ENCODE data around the gene HIVEP2. TPM values are rescaled to one million over a fixed set of nuclear protein-coding genes. Genes with fewer than 3 reads are reported as not detected.

Gene HIVEP2
- total RNA-seq, 2 experiments from 2014 or later: 48.4 to 48.6 TPM

- ChIA-PET CTCF (no interaction called here), POLR2A (interaction anchor here (0.8 to 1.5 kb wide), 2 partner anchors 22 to 41 kb away, joined by 3 to 4 read pairs; no protein-coding TSS in a partner anchor)
- no peaks in the 10 kb centered on the region for H3K27me3 ChIP-seq (ENCODE audit: control insufficient read depth in 1 of 2, insufficient read depth in 2 of 2, low read length in 2 of 2)
- peaks cover 37% of the 10 kb centered on the region for H3K4me1 ChIP-seq (ENCODE audit: insufficient read depth, low read length)
- ATAC-seq (ENCODE audit: poor library complexity): no peak
- Mint-ChIP-seq H3K4me1 (ENCODE audit: low read depth) (peaks cover 86% of the 10 kb centered on the region), H3K9me3 (no peaks in the 10 kb centered on the region), H3K36me3 (ENCODE audit: low read depth) (peaks cover 53% of the 10 kb centered on the region), H3K27ac (peak overlapping the region; percentile 28), H3K27me3 (no peaks in the 10 kb centered on the region), H3K4me3 (no peak overlapping the region)
- H3K36me3 ChIP-seq (ENCODE audit: insufficient read depth, low read length): peaks cover 6% of the 10 kb centered on the region
- intact Hi-C loops (cut with DNase I, micrococcal nuclease): loop anchor here in 1 of 2 experiments (5.0 kb wide), 1 partner anchor 44 kb away; no protein-coding TSS in a partner anchor
- no peak overlapping the region for H3K4me3 ChIP-seq (ENCODE audit: low read length)
- no peak for DNase-seq
- no peak for TF ChIP-seq CTCF (IDR thresholded peaks at IDR 0.05)
- no peaks in the 10 kb centered on the region for H3K9me3 ChIP-seq (ENCODE audit: control insufficient read depth in 1 of 2, insufficient read depth in 1 of 2, low read length in 2 of 2)
- no peak overlapping the region for H3K27ac ChIP-seq (ENCODE audit: low read depth in 1 of 2, low read length in 2 of 2)
Observed at GRCh38 chr6:142816031-142816430, 128.9 kb downstream of the HIVEP2 start.

GRCh38 chr6:142811923-142812322, 133.1 kb downstream of the HIVEP2 start:
- ATAC-seq (ENCODE audit: poor library complexity): no peak
- no peaks in the 10 kb centered on the region for H3K27me3 ChIP-seq (ENCODE audit: control insufficient read depth in 1 of 2, insufficient read depth in 2 of 2, low read length in 2 of 2)
- Mint-ChIP-seq H3K4me3 (peak overlapping the region; percentile 12), H3K4me1 (ENCODE audit: low read depth) (peaks cover 91% of the 10 kb centered on the region), H3K9me3 (no peaks in the 10 kb centered on the region), H3K27me3 (no peaks in the 10 kb centered on the region), H3K36me3 (ENCODE audit: low read depth) (peaks cover 77% of the 10 kb centered on the region), H3K27ac (peak overlapping the region; percentile 66)
- no peak overlapping the region for H3K4me3 ChIP-seq (ENCODE audit: low read length)
- H3K9me3 ChIP-seq (ENCODE audit: control insufficient read depth in 1 of 2, insufficient read depth in 1 of 2, low read length in 2 of 2): no peaks in the 10 kb centered on the region
- no peak for DNase-seq
- peaks cover 31% of the 10 kb centered on the region for H3K36me3 ChIP-seq (ENCODE audit: insufficient read depth, low read length)
- intact Hi-C loops (cut with DNase I, micrococcal nuclease): no loop called here
- H3K27ac ChIP-seq (ENCODE audit: low read depth in 1 of 2, low read length in 2 of 2): no peak overlapping the region
- TF ChIP-seq CTCF (IDR thresholded peaks at IDR 0.05): no peak
- ChIA-PET CTCF (interaction anchor here (1.1 kb wide), 1 partner anchor 15 kb away, joined by 4 read pairs; no protein-coding TSS in a partner anchor), POLR2A (interaction anchor here (1.2 to 1.8 kb wide), 5 partner anchors 8 to 116 kb away, joined by 3 to 9 read pairs (median 4); no protein-coding TSS in a partner anchor)
- H3K4me1 ChIP-seq (ENCODE audit: insufficient read depth, low read length): peaks cover 29% of the 10 kb centered on the region

- no peak overlapping the region for H3K4me3 ChIP-seq (ENCODE audit: low read length)
- H3K27ac Mint-ChIP-seq: peak overlapping the region; percentile 66
- peak in 3 of 14 experiments; percentile 45 to 67 (median 63) for DNase-seq
Observed at GRCh38 chr6:142810952-142811514, 133.9 kb downstream of the HIVEP2 start.

More at GRCh38 chr6:142810952-142811514, 133.9 kb downstream of the HIVEP2 start:
- POLR2A ChIA-PET: interaction anchor here (0.6 to 1.8 kb wide), 9 partner anchors 9 to 117 kb away, joined by 3 to 9 read pairs (median 4); no protein-coding TSS in a partner anchor
- Mint-ChIP-seq H3K36me3 (ENCODE audit: low read depth) (peaks cover 77% of the 10 kb centered on the region), H3K27me3 (no peaks in the 10 kb centered on the region), H3K4me3 (peak overlapping the region; percentile 59), H3K4me1 (ENCODE audit: low read depth) (peaks cover 90% of the 10 kb centered on the region), H3K9me3 (no peaks in the 10 kb centered on the region)
- Histone ChIP-seq H3K4me1 (ENCODE audit: insufficient read depth, low read length) (peaks cover 29% of the 10 kb centered on the region), H3K27ac (ENCODE audit: low read depth in 1 of 2, low read length in 2 of 2) (no peak overlapping the region), H3K27me3 (ENCODE audit: control insufficient read depth in 1 of 2, insufficient read depth in 2 of 2, low read length in 2 of 2) (no peaks in the 10 kb centered on the region), H3K9me3 (ENCODE audit: control insufficient read depth in 1 of 2, insufficient read depth in 1 of 2, low read length in 2 of 2) (no peaks in the 10 kb centered on the region), H3K36me3 (ENCODE audit: insufficient read depth, low read length) (peaks cover 33% of the 10 kb centered on the region)
- no peak for TF ChIP-seq CTCF (IDR thresholded peaks at IDR 0.05)
- CTCF ChIA-PET: interaction anchor here (1.1 kb wide), 1 partner anchor 10 kb away, joined by 6 read pairs; no protein-coding TSS in a partner anchor
- peak; percentile 69 for ATAC-seq (ENCODE audit: poor library complexity)
- intact Hi-C loops (cut with DNase I, micrococcal nuclease): no loop called here
